Measurements from ENCODE around the gene DLST. TPM values are rescaled to one million over a fixed set of nuclear protein-coding genes. Genes with fewer than 3 reads are reported as not detected.

DLST gene
- total RNA-seq, 4 donors from 2014 or later, result 80.9 to 91.6 (median 83.5) TPM

DNA sequence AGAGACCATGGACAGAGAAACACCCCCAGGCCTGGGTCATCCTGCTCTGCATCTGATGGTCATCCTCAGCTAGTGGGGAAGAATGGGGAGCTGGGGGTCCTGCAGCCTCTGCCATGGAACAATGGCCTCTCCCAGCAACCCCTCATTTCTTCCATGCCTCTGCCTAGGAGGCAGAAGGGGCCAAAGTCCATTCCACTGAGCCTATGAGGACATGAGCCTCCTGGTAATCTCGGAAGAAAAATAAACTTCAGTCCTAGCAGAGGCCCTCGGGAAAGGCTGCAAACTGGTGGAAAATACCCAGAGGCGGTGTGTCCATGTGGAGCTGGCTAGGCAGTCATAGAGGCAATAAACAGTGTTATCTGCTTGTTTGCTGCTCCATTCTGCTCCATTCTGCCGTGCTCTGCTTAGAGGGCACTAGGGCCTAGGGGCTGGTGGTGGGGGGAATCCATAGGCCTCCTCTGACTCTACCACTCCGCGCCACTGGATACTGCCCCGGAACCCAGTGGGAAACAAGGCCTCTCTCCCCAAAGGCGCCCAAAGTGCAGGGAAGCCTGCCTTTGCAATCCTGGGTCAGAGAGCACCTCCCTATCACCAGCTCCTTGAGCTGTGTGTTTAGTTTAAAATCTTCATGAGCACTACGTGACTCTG is 69.2 kb downstream of the DLST start:
- 70 to 75% methylated on average over 9 of the region's 9 CpGs for WGBS, 2 donors
- DNase-seq, result no peak
- Histone ChIP-seq H3K4me3 (replicated peaks in 1 of 3) (no peak overlapping the region), H3K4me1 (peaks cover 34 to 66% of the 10 kb centered on the region in 2 donors), H3K27me3 (no peaks in the 10 kb centered on the region), H3K9me3 (no peaks in the 10 kb centered on the region), H3K36me3 (peaks cover 27 to 32% of the 10 kb centered on the region in 2 donors), H3K27ac (peak overlapping the region; percentile 57 to 90 (median 76))
- TF ChIP-seq, protein P1, sequence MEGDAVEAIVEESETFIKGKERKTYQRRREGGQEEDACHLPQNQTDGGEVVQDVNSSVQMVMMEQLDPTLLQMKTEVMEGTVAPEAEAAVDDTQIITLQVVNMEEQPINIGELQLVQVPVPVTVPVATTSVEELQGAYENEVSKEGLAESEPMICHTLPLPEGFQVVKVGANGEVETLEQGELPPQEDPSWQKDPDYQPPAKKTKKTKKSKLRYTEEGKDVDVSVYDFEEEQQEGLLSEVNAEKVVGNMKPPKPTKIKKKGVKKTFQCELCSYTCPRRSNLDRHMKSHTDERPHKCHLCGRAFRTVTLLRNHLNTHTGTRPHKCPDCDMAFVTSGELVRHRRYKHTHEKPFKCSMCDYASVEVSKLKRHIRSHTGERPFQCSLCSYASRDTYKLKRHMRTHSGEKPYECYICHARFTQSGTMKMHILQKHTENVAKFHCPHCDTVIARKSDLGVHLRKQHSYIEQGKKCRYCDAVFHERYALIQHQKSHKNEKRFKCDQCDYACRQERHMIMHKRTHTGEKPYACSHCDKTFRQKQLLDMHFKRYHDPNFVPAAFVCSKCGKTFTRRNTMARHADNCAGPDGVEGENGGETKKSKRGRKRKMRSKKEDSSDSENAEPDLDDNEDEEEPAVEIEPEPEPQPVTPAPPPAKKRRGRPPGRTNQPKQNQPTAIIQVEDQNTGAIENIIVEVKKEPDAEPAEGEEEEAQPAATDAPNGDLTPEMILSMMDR (IDR thresholded peaks at IDR 0.05), result no peak
- TF ChIP-seq POLR2A (IDR thresholded peaks at IDR 0.05), result no peak
- intact Hi-C loops (cut with DNase I), result loop anchor here (5.0 kb wide), 1 partner anchor 56 kb away; no protein-coding TSS in a partner anchor

DNA sequence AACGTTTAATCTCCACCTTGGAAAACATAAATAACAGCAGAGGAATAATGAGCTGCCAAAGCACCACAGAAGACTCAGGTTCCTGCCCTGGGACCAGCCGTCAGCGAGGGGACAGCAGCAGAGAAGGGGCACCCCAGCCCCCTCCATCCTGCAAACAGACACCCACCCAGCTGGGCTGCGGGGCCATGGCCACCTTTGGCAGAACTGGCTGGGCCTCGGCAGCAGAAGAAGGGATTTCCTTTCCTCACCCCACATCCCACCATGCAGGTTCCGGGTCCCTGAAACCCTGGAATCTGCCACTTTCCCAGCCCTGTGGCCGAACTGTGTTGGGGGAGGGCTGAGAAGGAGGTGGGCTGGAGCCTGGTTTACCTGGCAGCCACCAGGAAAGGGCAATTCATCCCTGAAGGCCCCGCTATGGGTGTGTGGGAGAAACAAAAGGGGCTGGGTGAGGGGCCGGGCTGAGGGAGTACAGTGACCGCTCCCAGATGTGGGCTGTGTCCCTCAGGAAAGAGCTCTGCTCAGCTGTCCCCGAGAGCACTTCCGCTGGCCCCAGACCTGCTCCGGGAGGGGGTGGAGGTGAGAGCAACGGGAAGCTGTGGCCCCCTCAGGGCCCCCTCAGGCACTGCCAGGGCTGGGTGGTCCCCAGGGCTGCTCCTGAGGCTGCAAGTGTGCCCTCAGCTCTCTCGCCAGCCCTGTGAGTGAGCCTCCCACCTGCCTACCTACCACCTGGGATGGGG is 69.9 kb downstream of the DLST start:
- Histone ChIP-seq H3K9me3 (no peaks in the 10 kb centered on the region), H3K36me3 (peaks cover 25 to 28% of the 10 kb centered on the region in 2 donors), H3K4me3 (replicated peaks in 1 of 3) (no peak overlapping the region), H3K4me1 (peaks cover 34 to 69% of the 10 kb centered on the region in 2 donors), H3K27ac (peak overlapping the region; percentile 57 to 90 (median 76)), H3K27me3 (no peaks in the 10 kb centered on the region)
- DNase-seq, result peak; percentile 44 to 49
- intact Hi-C loops (cut with DNase I), result loop anchor here (5.0 kb wide), 1 partner anchor 56 kb away; no protein-coding TSS in a partner anchor
- WGBS, 2 donors, result 30 to 31% methylated on average over 12 to 15 of the region's 15 CpGs
- TF ChIP-seq, protein P1 (IDR thresholded peaks at IDR 0.05), result no peak
- no peak for TF ChIP-seq POLR2A (IDR thresholded peaks at IDR 0.05)

DNA sequence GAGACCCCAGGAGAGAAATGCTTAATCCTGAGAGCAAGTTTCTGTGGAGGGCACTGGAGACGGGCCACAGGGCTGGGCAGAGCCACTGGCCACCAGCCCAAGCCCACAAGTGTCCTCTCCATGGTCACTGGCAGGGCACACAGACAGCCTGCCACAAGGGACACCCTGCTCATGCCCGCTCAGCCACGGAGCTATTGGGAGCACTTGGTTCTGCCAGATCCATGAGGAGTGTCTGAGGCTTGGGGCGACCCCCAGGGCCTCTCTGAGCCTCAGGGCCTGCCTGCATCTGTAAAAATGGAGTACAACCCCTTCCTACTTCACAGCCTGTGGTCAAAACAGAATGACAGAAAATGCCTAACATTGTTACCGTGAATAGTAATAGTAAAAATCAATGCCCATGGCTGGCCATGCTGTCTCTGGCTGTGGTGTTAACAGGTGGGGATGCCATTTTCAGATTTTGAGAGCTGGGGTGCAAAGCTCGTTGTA is 70.5 kb downstream of the DLST start:
- intact Hi-C loops (cut with DNase I), result loop anchor here (5.0 kb wide), 1 partner anchor 55 kb away; no protein-coding TSS in a partner anchor
- TF ChIP-seq, protein P1 (IDR thresholded peaks at IDR 0.05), result no peak
- no peak for TF ChIP-seq POLR2A (IDR thresholded peaks at IDR 0.05)
- peak overlapping the region; percentile 57 to 90 (median 76) for H3K27ac ChIP-seq
- H3K4me3 ChIP-seq (replicated peaks in 1 of 3), result no peak overlapping the region
- H3K27me3 ChIP-seq, result no peaks in the 10 kb centered on the region
- peak; percentile 83 to 84 for DNase-seq
- peaks cover 34 to 64% of the 10 kb centered on the region in 2 donors for H3K4me1 ChIP-seq
- H3K9me3 ChIP-seq, result no peaks in the 10 kb centered on the region
- 44 to 59% methylated on average over 2 to 5 of the region's 6 CpGs for WGBS, 2 donors
- H3K36me3 ChIP-seq, result peaks cover 20 to 22% of the 10 kb centered on the region in 2 donors

DNA sequence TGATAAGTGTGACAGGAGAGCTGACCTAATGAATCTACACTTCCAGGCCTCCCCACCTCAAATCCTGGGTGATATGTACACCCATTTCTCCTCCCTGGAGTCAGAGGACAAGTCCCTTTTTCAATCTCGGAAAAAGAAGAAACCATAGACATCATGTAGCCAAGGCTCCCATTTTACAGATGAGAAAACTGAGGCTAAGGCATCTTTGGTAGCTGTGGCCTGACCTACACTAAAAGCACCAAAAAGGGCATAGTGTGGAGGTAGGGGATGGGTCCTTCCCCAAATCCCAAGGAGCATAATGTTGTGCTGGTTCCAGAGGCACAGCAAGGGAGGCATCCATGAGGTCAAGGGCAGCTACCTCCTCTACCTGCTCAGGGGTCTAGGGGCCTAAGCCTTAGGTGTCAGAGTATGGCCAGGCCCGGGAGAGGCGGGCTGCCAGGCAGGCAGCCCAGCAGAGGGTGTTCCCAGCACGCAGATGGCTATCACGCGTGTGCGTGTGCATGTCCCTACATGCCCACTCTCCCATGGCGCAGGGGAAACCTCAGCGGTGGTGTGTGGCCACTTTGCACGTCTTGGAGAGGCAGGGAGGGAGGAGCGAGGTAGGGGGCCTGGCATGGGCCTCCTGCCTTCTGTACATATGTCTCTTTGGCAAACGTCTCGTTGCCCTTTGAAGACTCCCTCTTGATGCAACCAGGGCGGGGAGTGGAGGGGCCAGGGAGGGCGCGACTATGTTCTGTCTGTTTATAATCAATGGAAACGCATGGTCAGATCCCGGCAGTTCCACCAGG is 71.2 kb downstream of the DLST start:
- peaks cover 13 to 15% of the 10 kb centered on the region in 2 donors for H3K36me3 ChIP-seq
- 39% methylated on average over 11 to 16 of the region's 18 CpGs for WGBS, 2 donors
- peak overlapping the region in 1 of 3 donors; percentile 75 for H3K4me3 ChIP-seq (replicated peaks in 1 of 3)
- H3K4me1 ChIP-seq, result peaks cover 34 to 64% of the 10 kb centered on the region in 2 donors
- H3K27ac ChIP-seq, result peak overlapping the region; percentile 57 to 90 (median 76)
- intact Hi-C loops (cut with DNase I), result loop anchor here (5.0 kb wide), 1 partner anchor 54 kb away; no protein-coding TSS in a partner anchor
- DNase-seq, result peak; percentile 91 to 94
- peak in 1 of 2 donors; percentile 29 for TF ChIP-seq POLR2A (IDR thresholded peaks at IDR 0.05)
- TF ChIP-seq, protein P1 (IDR thresholded peaks at IDR 0.05), result peak in 4 of 6 experiments; percentile 10 to 41 (median 26)
- no peaks in the 10 kb centered on the region for H3K9me3 ChIP-seq
- H3K27me3 ChIP-seq, result no peaks in the 10 kb centered on the region

Other genes with a start within 250 kb of the DLST start
- 10 to 100 TPM; 45.6 to 61.1 (median 50.4) TPM for gene AREL1, start 168.8 kb upstream of the DLST start, total RNA-seq
- 10 to 100 TPM; 35.4 to 51.2 (median 39.3) TPM for gene FCF1, start 168.8 kb upstream of the DLST start, total RNA-seq
- 100 to 1,000 TPM in 1 of 4 donors, 10 to 100 TPM in 3; 71.3 to 104 (median 84.8) TPM for gene YLPM1, start 118.6 kb upstream of the DLST start, total RNA-seq
- gene PROX2, start 5.8 kb upstream of the DLST start, total RNA-seq, result not detected
- gene RPS6KL1, start 41.3 kb downstream of the DLST start, total RNA-seq, result 10 to 100 TPM in 2 of 4 donors, 1 to 10 TPM in 2; 5.7 to 16.4 (median 9.5) TPM
- 10 to 100 TPM; 34.4 to 68.8 (median 61.0) TPM for gene PGF, start 73.7 kb downstream of the DLST start, total RNA-seq
- 10 to 100 TPM; 47.0 to 94.8 (median 69.3) TPM for gene EIF2B2, start 121.0 kb downstream of the DLST start, total RNA-seq
- gene MLH3, start 169.6 kb downstream of the DLST start, total RNA-seq, result 10 to 100 TPM; 48.1 to 68.1 (median 57.9) TPM
- gene ACYP1, start 182.1 kb downstream of the DLST start, total RNA-seq, result 10 to 100 TPM; 24.0 to 48.8 (median 36.1) TPM
- gene ZC2HC1C, start 187.7 kb downstream of the DLST start, total RNA-seq, result 10 to 100 TPM in 2 of 4 donors, 1 to 10 TPM in 2; 8.3 to 15.8 (median 12.4) TPM
- gene NEK9, start 245.1 kb downstream of the DLST start, total RNA-seq, result 10 to 100 TPM; 65.4 to 84.6 (median 76.9) TPM